ENCODE measurements around the gene DUSP19.

The DUSP19 gene

DNA sequence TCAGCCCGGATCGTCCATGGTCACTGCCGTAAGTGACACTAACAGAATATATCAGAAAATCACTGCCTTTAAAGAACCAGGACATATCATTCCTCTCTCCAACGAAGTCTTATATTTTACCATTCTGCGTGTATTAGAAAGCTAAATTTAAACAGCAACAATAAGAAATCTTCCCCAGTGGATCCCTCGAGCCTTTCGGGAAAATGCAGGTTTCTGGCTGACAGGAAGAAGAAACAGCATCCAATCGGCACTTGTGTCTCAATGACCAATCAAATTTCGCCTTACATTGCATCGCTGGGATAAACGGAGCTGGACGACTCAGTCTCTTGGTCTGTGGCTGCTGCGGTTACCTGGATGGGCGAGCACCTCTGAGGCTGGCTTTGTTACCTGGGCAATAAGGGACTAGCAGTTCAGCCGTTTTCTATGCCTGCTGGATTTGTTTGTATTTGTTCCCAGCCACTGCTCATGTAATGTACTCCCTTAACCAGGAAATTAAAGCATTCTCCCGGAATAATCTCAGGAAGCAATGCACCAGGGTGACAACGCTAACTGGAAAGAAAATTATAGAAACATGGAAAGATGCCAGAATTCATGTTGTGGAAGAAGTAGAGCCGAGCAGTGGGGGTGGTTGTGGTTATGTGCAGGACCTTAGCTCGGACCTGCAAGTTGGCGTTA, at the start of gene DUSP19:
Gene DUSP19 (plus strand): TSS at position 284 of the 675 bp plus-strand sequence. CDS start 187 bp downstream, at position 471.
- Histone ChIP-seq H3K36me3 (ENCODE audit: insufficient read depth, insufficient read length, low read length) (no peaks in the 10 kb centered on the region), H3K4me3 (ENCODE audit: insufficient read length, low read depth) (peak within 1 kb of the TSS; percentile 48), H3K9ac (ENCODE audit: insufficient read length, low read depth) (peak within 1 kb of the TSS; percentile 72), H3K4me1 (ENCODE audit: insufficient read depth, insufficient read length) (no peaks in the 10 kb centered on the region), H3K9me3 (ENCODE audit: insufficient read depth, low read length) (no peaks in the 10 kb centered on the region), H3K27me3 (ENCODE audit: insufficient read depth, insufficient read length) (no peaks in the 10 kb centered on the region)
- TF ChIP-seq ZNF274 (IDR thresholded peaks at IDR 0.05; ENCODE audit: low read depth, low read length) (no peak), YY1 (IDR thresholded peaks at IDR 0.05; ENCODE audit: insufficient read depth, insufficient read length) (no peak), SUZ12 (IDR thresholded peaks at IDR 0.05; ENCODE audit: extremely low read depth, insufficient read depth, insufficient read length) (no peak)
- peak; percentile 89 for DNase-seq (ENCODE audit: low read depth, low spot score)

- H3K4me3 ChIP-seq (ENCODE audit: insufficient read length, low read depth): no peak overlapping the region
- no peaks in the 10 kb centered on the region for H3K9me3 ChIP-seq (ENCODE audit: insufficient read depth, low read length)
- no peaks in the 10 kb centered on the region for H3K36me3 ChIP-seq (ENCODE audit: insufficient read depth, insufficient read length, low read length)
- no peaks in the 10 kb centered on the region for H3K27me3 ChIP-seq (ENCODE audit: insufficient read depth, insufficient read length)
- H3K9ac ChIP-seq (ENCODE audit: insufficient read length, low read depth): no peak overlapping the region
- TF ChIP-seq YY1 (IDR thresholded peaks at IDR 0.05; ENCODE audit: insufficient read depth, insufficient read length) (no peak), ZNF274 (IDR thresholded peaks at IDR 0.05; ENCODE audit: low read depth, low read length) (no peak), SUZ12 (IDR thresholded peaks at IDR 0.05; ENCODE audit: extremely low read depth, insufficient read depth, insufficient read length) (no peak)
- no peak for DNase-seq (ENCODE audit: low read depth, low spot score)
- no peaks in the 10 kb centered on the region for H3K4me1 ChIP-seq (ENCODE audit: insufficient read depth, insufficient read length)
These were observed 49.3 kb upstream of the DUSP19 start for GRCh38 chr2:183029219-183029618.

- no peak for DNase-seq (ENCODE audit: low read depth, low spot score)
- Histone ChIP-seq H3K27me3 (ENCODE audit: insufficient read depth, insufficient read length) (no peaks in the 10 kb centered on the region), H3K9ac (ENCODE audit: insufficient read length, low read depth) (no peak overlapping the region), H3K4me3 (ENCODE audit: insufficient read length, low read depth) (no peak overlapping the region), H3K9me3 (ENCODE audit: insufficient read depth, low read length) (no peaks in the 10 kb centered on the region), H3K4me1 (ENCODE audit: insufficient read depth, insufficient read length) (no peaks in the 10 kb centered on the region), H3K36me3 (ENCODE audit: insufficient read depth, insufficient read length, low read length) (peaks cover 3% of the 10 kb centered on the region)
- TF ChIP-seq SUZ12 (IDR thresholded peaks at IDR 0.05; ENCODE audit: extremely low read depth, insufficient read depth, insufficient read length) (no peak), YY1 (IDR thresholded peaks at IDR 0.05; ENCODE audit: insufficient read depth, insufficient read length) (no peak), ZNF274 (IDR thresholded peaks at IDR 0.05; ENCODE audit: low read depth, low read length) (no peak)
These were observed 46.4 kb upstream of the DUSP19 start for GRCh38 chr2:183031911-183032794.

DNA sequence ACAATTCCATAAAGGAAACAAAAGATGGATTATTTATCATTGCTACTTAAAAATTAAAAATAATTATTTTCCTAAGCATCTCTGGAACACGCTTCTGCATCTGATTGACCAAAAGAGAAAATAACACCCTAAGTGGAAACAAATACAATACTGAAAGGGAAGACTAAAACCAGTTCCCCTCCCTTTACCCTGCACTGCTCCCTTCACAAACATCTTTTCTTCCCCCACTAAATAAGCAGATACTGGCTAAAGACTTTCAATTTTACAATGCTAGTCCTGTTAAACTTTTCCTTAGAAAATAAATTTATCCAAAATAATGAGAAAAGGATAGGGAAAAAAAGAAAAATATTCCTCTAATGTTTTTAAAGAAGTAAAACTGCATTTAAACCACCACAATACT, 44.6 kb upstream of the DUSP19 start:
- TF ChIP-seq YY1 (IDR thresholded peaks at IDR 0.05; ENCODE audit: insufficient read depth, insufficient read length) (no peak), ZNF274 (IDR thresholded peaks at IDR 0.05; ENCODE audit: low read depth, low read length) (no peak), SUZ12 (IDR thresholded peaks at IDR 0.05; ENCODE audit: extremely low read depth, insufficient read depth, insufficient read length) (no peak)
- Histone ChIP-seq H3K9ac (ENCODE audit: insufficient read length, low read depth) (no peak overlapping the region), H3K4me3 (ENCODE audit: insufficient read length, low read depth) (no peak overlapping the region), H3K36me3 (ENCODE audit: insufficient read depth, insufficient read length, low read length) (peaks cover 3% of the 10 kb centered on the region), H3K9me3 (ENCODE audit: insufficient read depth, low read length) (no peaks in the 10 kb centered on the region), H3K4me1 (ENCODE audit: insufficient read depth, insufficient read length) (no peaks in the 10 kb centered on the region), H3K27me3 (ENCODE audit: insufficient read depth, insufficient read length) (peaks cover 3% of the 10 kb centered on the region)
- no peak for DNase-seq (ENCODE audit: low read depth, low spot score)

- no peaks in the 10 kb centered on the region for H3K4me1 ChIP-seq (ENCODE audit: insufficient read depth, insufficient read length)
- DNase-seq (ENCODE audit: low read depth, low spot score): no peak
- TF ChIP-seq SUZ12 (IDR thresholded peaks at IDR 0.05; ENCODE audit: extremely low read depth, insufficient read depth, insufficient read length) (no peak), ZNF274 (IDR thresholded peaks at IDR 0.05; ENCODE audit: low read depth, low read length) (no peak)
These were observed 43.7 kb upstream of the DUSP19 start for GRCh38 chr2:183034806-183035205.

GRCh38 chr2:183035298-183035953, 43.1 kb upstream of the DUSP19 start:
- no peak for DNase-seq (ENCODE audit: low read depth, low spot score)

More at GRCh38 chr2:183034806-183035205, 43.7 kb upstream of the DUSP19 start:
- Histone ChIP-seq H3K4me3 (ENCODE audit: insufficient read length, low read depth) (no peak overlapping the region), H3K9ac (ENCODE audit: insufficient read length, low read depth) (no peak overlapping the region), H3K27me3 (ENCODE audit: insufficient read depth, insufficient read length) (peaks cover 12% of the 10 kb centered on the region), H3K36me3 (ENCODE audit: insufficient read depth, insufficient read length, low read length) (peaks cover 3% of the 10 kb centered on the region), H3K9me3 (ENCODE audit: insufficient read depth, low read length) (no peaks in the 10 kb centered on the region)

More at GRCh38 chr2:183035298-183035953, 43.1 kb upstream of the DUSP19 start:
- Histone ChIP-seq H3K4me3 (ENCODE audit: insufficient read length, low read depth) (peak overlapping the region; percentile 10), H3K36me3 (ENCODE audit: insufficient read depth, insufficient read length, low read length) (peaks cover 3% of the 10 kb centered on the region), H3K9ac (ENCODE audit: insufficient read length, low read depth) (peak overlapping the region; percentile 86), H3K4me1 (ENCODE audit: insufficient read depth, insufficient read length) (no peaks in the 10 kb centered on the region), H3K27me3 (ENCODE audit: insufficient read depth, insufficient read length) (peaks cover 17% of the 10 kb centered on the region), H3K9me3 (ENCODE audit: insufficient read depth, low read length) (no peaks in the 10 kb centered on the region)
- TF ChIP-seq ZNF274 (IDR thresholded peaks at IDR 0.05; ENCODE audit: low read depth, low read length) (no peak), SUZ12 (IDR thresholded peaks at IDR 0.05; ENCODE audit: extremely low read depth, insufficient read depth, insufficient read length) (no peak), YY1 (IDR thresholded peaks at IDR 0.05; ENCODE audit: insufficient read depth, insufficient read length) (no peak)
